Breast epithelium (tissue), 4 donors: ENCODE data around the gene ALDH1L1. TPM values are rescaled to one million over a fixed set of nuclear protein-coding genes. Genes with fewer than 3 reads are reported as not detected.
A peak's percentile ranks its signal among the peaks of the same experiment; 100 is the strongest.

Experiments used
- DNase-seq, 2 donors: peaks; one replicate each; pipeline ENCODE4 v3.0.0-alpha.2; 2019; ENCODE audit warnings: low spot score in 2 of 2
- H3K27ac ChIP-seq, 2 donors: fragments of 200-600 bp; sonication (generic) in 1 of 2; one replicate each; pipeline ENCODE4 v1.5.1; 2016 to 2019; ENCODE audit warnings: mild to moderate bottlenecking in 1 of 2
- H3K27me3 ChIP-seq, 2 donors: fragments of 200-600 bp; sonication (generic) in 1 of 2; one replicate each; pipeline versions ENCODE4 v1.5.1 to v1.6.0; 2017 to 2019; ENCODE audit warnings: control low read depth in 1 of 2, mild to moderate bottlenecking in 1 of 2
- H3K36me3 ChIP-seq: fragments of 200-600 bp; one replicate; pipeline ENCODE4 v1.5.1; 2019
- H3K4me1 ChIP-seq, 2 donors: fragments of 200-600 bp; sonication (generic); one replicate each; pipeline ENCODE4 v1.5.1; 2016 to 2019; ENCODE audit warnings: control low read depth in 1 of 2
- H3K4me3 ChIP-seq, 3 donors: fragments of 200-600 bp; sonication (generic); 1 replicate in 2 of 3; 2 replicates in 1 of 3; pipeline ENCODE4 v1.5.1; 2016 to 2019; ENCODE audit warnings: mild to moderate bottlenecking in 3 of 3, moderate library complexity in 2 of 3
- H3K9me3 ChIP-seq, 2 donors: fragments of 200-600 bp; sonication (generic) in 1 of 2; one replicate each; pipeline ENCODE4 v1.5.1; 2016 to 2019; ENCODE audit warnings: control low read depth in 1 of 2
- POLR2A ChIP-seq: fragments of 450-650 bp; IDR thresholded peaks from one replicate; pipeline ENCODE4 v1.6.1; 2016; ENCODE audit warnings: antibody characterized with exemption, mild to moderate bottlenecking, moderate library complexity
- POLR2AphosphoS5 ChIP-seq, 3 donors: sonication (generic); formaldehyde crosslinking; IDR thresholded peaks; one replicate each; pipeline ENCODE4 v1.6.1; 2017; ENCODE audit warnings: antibody characterized with exemption in 3 of 3
- intact Hi-C: fragments of 100-400 bp; cut with DNase I; formaldehyde crosslinking; loops from one replicate; pipeline ENCODE4 v1.15.1; 2023; ENCODE audit warnings: low total_unique reads
- total RNA-seq, 3 donors: library from RNA; depleted of rRNA; stranded (reverse); fragments of >200 nt; gene quantifications; one replicate each; pipeline ENCODE4 v1.1.0, GENCODE V29; 2016
- TF ChIP-seq, protein P1 (sequence below), 3 donors: fragments of 450-650 bp; IDR thresholded peaks; one replicate each; pipeline ENCODE4 v1.5.1; 2016 to 2017; ENCODE audit warnings: antibody characterized with exemption in 3 of 3, mild to moderate bottlenecking in 3 of 3, moderate library complexity in 3 of 3

Gene ALDH1L1
- total RNA-seq, 3 donors from 2014 or later, result 10.8 to 88.3 (median 29.0) TPM

GRCh38 chr3:126127904-126128303, 52.5 kb downstream of the ALDH1L1 start:
- intact Hi-C loops, result no loop called here
- H3K4me1 ChIP-seq, result peaks cover 0 to 4% of the 10 kb centered on the region in 2 donors
- TF ChIP-seq POLR2AphosphoS5 (IDR thresholded peaks at IDR 0.05) (no peak), POLR2A (no peak)
- TF ChIP-seq, protein P1, sequence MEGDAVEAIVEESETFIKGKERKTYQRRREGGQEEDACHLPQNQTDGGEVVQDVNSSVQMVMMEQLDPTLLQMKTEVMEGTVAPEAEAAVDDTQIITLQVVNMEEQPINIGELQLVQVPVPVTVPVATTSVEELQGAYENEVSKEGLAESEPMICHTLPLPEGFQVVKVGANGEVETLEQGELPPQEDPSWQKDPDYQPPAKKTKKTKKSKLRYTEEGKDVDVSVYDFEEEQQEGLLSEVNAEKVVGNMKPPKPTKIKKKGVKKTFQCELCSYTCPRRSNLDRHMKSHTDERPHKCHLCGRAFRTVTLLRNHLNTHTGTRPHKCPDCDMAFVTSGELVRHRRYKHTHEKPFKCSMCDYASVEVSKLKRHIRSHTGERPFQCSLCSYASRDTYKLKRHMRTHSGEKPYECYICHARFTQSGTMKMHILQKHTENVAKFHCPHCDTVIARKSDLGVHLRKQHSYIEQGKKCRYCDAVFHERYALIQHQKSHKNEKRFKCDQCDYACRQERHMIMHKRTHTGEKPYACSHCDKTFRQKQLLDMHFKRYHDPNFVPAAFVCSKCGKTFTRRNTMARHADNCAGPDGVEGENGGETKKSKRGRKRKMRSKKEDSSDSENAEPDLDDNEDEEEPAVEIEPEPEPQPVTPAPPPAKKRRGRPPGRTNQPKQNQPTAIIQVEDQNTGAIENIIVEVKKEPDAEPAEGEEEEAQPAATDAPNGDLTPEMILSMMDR (IDR thresholded peaks at IDR 0.05), result no peak
- H3K27ac ChIP-seq, result no peak overlapping the region
- peak in 1 of 2 donors; percentile 33 for DNase-seq
- no peaks in the 10 kb centered on the region for H3K9me3 ChIP-seq
- no peaks in the 10 kb centered on the region for H3K36me3 ChIP-seq
- no peak overlapping the region for H3K4me3 ChIP-seq
- no peaks in the 10 kb centered on the region for H3K27me3 ChIP-seq

DNA sequence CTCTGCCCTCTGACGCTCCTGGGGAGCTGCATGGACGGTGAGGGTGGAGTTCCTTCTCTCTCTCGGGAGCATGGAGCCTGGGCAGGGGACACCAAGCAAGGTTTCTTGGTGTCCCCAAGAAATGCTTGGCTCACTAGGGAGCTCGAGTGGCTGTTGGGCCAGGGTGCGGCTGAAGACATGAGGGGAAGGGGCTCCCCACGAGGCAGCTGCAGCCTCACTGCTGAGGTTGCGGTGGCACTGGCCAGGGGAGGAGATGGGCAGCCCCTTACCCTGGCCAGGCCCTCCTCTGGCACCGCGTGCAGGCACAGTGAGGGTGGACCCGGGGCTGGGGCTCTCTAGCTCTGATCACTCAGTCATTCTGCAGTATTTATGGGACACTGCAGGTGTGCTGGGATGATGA, 52.9 kb downstream of the ALDH1L1 start:
- H3K4me3 ChIP-seq, result no peak overlapping the region
- no peaks in the 10 kb centered on the region for H3K36me3 ChIP-seq
- TF ChIP-seq POLR2A, result no peak
- no peaks in the 10 kb centered on the region for H3K9me3 ChIP-seq
- intact Hi-C loops, result no loop called here
- peaks cover 0 to 4% of the 10 kb centered on the region in 2 donors for H3K4me1 ChIP-seq
- no peak overlapping the region for H3K27ac ChIP-seq
- DNase-seq, result peak in 1 of 2 donors; percentile 28
- no peaks in the 10 kb centered on the region for H3K27me3 ChIP-seq

DNA sequence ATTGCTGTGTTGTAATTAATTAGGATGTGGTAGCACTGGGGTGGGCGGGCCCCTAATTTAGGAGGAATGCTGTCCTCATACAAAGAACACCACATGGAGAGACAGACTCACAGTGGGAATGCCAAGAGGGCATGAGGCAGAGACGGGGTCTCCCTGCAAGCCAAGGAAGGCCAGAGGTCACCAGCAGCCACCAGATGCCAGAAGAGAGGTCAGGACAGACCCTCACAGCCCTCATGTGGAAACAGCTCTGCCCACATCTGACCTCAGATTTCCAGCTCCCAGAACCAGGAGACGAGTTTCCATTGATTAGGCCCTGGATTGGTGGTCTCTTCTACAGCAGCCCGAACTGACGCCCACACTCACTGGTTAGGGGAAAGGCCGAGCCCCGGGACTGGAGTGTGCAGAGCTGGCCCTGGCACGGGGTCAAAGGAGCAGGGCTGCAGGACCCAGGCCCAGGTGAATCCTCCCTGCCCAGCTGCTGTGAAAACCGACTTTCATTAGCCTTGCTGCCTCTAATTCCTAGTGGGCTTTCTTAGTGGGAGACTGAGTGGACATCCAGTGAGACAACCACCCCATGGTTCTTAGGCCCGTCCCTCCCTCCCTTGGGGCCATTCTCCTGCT, 53.5 kb downstream of the ALDH1L1 start:
- intact Hi-C loops, result no loop called here
- no peak overlapping the region for H3K27ac ChIP-seq
- H3K4me1 ChIP-seq, result peaks cover 0 to 4% of the 10 kb centered on the region in 2 donors
- H3K27me3 ChIP-seq, result no peaks in the 10 kb centered on the region
- H3K4me3 ChIP-seq, result no peak overlapping the region
- TF ChIP-seq, protein P1 (IDR thresholded peaks at IDR 0.05), result no peak
- TF ChIP-seq POLR2AphosphoS5 (IDR thresholded peaks at IDR 0.05) (no peak), POLR2A (no peak)
- no peaks in the 10 kb centered on the region for H3K9me3 ChIP-seq
- DNase-seq, result peak in 1 of 2 donors; percentile 37
- H3K36me3 ChIP-seq, result no peaks in the 10 kb centered on the region

- DNase-seq, result no peak
- H3K4me1 ChIP-seq, result peaks cover 0 to 4% of the 10 kb centered on the region in 2 donors
Observed at GRCh38 chr3:126126286-126126685, 54.1 kb downstream of the ALDH1L1 start.

DNA sequence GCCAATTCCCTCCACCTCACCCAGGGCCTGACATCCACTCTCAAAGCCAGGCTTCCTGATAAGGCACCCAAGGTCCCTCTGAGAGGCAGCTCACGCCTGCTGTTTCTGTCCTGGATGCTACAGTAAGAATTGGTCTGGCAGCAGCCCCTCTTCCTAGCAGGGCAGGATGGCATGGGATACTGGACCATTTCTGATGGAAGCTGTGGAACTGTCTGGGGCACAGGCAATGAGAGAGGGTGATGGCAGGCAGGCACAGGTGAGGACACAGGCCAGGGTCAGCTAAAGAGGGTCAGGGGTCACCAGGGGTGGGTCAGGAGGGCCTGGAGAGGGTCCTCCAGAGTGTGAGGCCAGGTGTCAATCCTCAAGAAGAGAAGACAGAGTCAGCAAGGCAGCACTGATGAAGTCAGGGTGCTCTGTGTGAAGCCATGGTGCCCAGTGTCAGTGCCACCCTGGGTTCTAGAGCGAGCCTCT, 54.6 kb downstream of the ALDH1L1 start:
- Histone ChIP-seq H3K4me1 (peaks cover 0 to 4% of the 10 kb centered on the region in 2 donors), H3K9me3 (no peaks in the 10 kb centered on the region), H3K4me3 (no peak overlapping the region), H3K36me3 (no peaks in the 10 kb centered on the region), H3K27ac (no peak overlapping the region), H3K27me3 (no peaks in the 10 kb centered on the region)
- intact Hi-C loops, result no loop called here
- no peak for DNase-seq
- TF ChIP-seq POLR2AphosphoS5 (IDR thresholded peaks at IDR 0.05), result no peak
- TF ChIP-seq, protein P1 (IDR thresholded peaks at IDR 0.05), result no peak
- TF ChIP-seq POLR2A, result no peak

More at GRCh38 chr3:126126286-126126685, 54.1 kb downstream of the ALDH1L1 start:
- Histone ChIP-seq H3K27ac (no peak overlapping the region), H3K9me3 (no peaks in the 10 kb centered on the region), H3K27me3 (no peaks in the 10 kb centered on the region), H3K36me3 (no peaks in the 10 kb centered on the region), H3K4me3 (no peak overlapping the region)
- intact Hi-C loops, result no loop called here
- TF ChIP-seq POLR2AphosphoS5 (IDR thresholded peaks at IDR 0.05), result no peak
- TF ChIP-seq POLR2A, result no peak
- TF ChIP-seq, protein P1 (IDR thresholded peaks at IDR 0.05), result no peak
